ENCODE data around the gene COQ9. TPM values are rescaled to one million over a fixed set of nuclear protein-coding genes. Genes with fewer than 3 reads are reported as not detected.

The COQ9 gene
- total RNA-seq, 1 experiment from 2014 or later, result 77.7 TPM

DNA sequence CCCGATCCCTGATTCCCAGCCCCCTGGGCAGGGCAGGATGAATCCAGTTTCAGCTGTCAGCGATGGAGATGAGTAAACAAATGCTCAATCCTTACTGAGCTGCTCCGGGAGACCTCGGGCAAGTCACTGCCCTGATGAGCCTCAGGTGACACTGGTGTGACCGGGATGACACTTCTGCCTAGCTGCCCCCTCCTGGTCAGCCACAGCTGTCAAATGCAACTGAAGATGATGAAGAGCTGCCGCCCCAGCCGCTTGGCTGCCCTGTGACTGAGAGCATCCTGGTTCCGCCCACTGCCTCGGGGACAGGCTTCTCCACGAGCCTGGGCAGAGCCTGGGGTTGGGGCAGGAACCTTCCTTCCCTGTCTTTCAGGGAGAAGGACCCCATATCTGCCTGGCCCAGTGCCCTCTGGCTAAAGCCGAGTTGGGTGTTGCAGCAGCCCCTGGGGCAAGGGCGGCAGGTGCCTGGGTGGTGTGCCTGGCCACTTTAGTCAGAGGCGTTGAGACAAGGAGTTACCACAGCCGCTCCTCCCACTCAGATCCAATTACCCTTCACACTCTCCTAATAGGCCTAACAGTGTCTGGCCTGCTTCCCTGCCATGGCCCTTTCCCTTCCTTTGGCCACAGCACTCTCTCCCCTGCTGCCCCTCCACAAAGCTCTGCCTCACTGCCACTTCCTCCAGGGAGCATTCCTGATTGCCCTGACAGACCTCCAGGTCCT is 37.2 kb upstream of the COQ9 start:
- intact Hi-C loops (cut with micrococcal nuclease; ENCODE audit: unreplicated experiment), result loop anchor here (10.0 kb wide), 1 partner anchor 225 kb away; the partner anchor contains the start of genes PSME3IP1 and RSPRY1
- BruUV-seq (replicated peaks), result no TSS peak
- H3K4me3 Mint-ChIP-seq (ENCODE audit: low read depth, unreplicated experiment), result no peak overlapping the region
- CTCF ChIA-PET, result interaction anchor here (0.6 to 1.2 kb wide), 2 partner anchors 81 to 106 kb away, joined by 3 to 4 read pairs; no protein-coding TSS in a partner anchor
- peaks cover 8% of the 10 kb centered on the region for H3K27me3 Mint-ChIP-seq (ENCODE audit: unreplicated experiment)
- H3K4me1 Mint-ChIP-seq (ENCODE audit: low read depth, unreplicated experiment), result peaks cover 26% of the 10 kb centered on the region
- DNase-seq, result no peak
- no peaks in the 10 kb centered on the region for H3K36me3 Mint-ChIP-seq (ENCODE audit: insufficient read depth, unreplicated experiment)
- no peaks in the 10 kb centered on the region for H3K9me3 Mint-ChIP-seq (ENCODE audit: low read depth, unreplicated experiment)
- H3K27ac Mint-ChIP-seq (ENCODE audit: unreplicated experiment), result no peak overlapping the region
- TF ChIP-seq, protein P1, sequence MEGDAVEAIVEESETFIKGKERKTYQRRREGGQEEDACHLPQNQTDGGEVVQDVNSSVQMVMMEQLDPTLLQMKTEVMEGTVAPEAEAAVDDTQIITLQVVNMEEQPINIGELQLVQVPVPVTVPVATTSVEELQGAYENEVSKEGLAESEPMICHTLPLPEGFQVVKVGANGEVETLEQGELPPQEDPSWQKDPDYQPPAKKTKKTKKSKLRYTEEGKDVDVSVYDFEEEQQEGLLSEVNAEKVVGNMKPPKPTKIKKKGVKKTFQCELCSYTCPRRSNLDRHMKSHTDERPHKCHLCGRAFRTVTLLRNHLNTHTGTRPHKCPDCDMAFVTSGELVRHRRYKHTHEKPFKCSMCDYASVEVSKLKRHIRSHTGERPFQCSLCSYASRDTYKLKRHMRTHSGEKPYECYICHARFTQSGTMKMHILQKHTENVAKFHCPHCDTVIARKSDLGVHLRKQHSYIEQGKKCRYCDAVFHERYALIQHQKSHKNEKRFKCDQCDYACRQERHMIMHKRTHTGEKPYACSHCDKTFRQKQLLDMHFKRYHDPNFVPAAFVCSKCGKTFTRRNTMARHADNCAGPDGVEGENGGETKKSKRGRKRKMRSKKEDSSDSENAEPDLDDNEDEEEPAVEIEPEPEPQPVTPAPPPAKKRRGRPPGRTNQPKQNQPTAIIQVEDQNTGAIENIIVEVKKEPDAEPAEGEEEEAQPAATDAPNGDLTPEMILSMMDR (IDR thresholded peaks at IDR 0.05; ENCODE audit: unreplicated experiment), result no peak

DNA sequence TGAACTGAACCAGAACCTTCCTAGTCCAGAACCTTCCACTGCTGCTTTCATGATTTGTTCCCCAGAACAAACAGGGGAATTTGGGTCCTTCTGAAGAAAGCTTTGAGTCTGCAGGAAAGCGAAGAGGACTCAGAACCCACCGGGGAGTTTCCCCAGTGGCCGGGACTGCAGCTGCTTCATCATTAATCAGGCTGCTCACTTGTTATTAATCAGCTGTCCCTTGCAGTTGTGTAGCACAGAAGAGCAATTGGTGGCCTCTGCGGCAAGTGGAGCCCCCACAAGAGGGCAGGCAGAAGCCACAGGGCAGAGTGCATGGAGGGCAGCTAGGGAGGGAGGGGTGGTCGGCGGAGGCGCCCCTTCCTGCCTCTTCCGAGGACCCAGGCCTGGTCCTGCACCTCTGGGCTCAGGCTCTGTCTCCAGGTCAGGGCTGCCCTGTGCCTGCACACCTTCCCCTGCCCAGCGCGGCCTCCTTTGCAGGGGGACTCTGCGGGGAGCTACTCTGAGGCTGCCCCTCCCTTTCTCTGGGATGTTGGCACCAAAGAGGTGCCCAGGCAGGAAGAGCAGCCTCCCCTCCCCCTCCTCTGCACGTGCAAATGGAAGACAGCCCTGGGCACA is 35.8 kb upstream of the COQ9 start:
- H3K36me3 Mint-ChIP-seq (ENCODE audit: insufficient read depth, unreplicated experiment), result no peaks in the 10 kb centered on the region
- no peak overlapping the region for H3K4me3 Mint-ChIP-seq (ENCODE audit: low read depth, unreplicated experiment)
- TF ChIP-seq, protein P1 (IDR thresholded peaks at IDR 0.05; ENCODE audit: unreplicated experiment), result no peak
- no peak for DNase-seq
- H3K4me1 Mint-ChIP-seq (ENCODE audit: low read depth, unreplicated experiment), result peaks cover 20% of the 10 kb centered on the region
- no peak overlapping the region for H3K27ac Mint-ChIP-seq (ENCODE audit: unreplicated experiment)
- no peaks in the 10 kb centered on the region for H3K9me3 Mint-ChIP-seq (ENCODE audit: low read depth, unreplicated experiment)
- CTCF ChIA-PET, result interaction anchor here (0.5 kb wide), 1 partner anchor 119 kb away, joined by 3 read pairs; no protein-coding TSS in a partner anchor
- no TSS peak for BruUV-seq (replicated peaks)
- intact Hi-C loops (cut with micrococcal nuclease; ENCODE audit: unreplicated experiment), result loop anchor here (10.0 kb wide), 1 partner anchor 227 kb away; the partner anchor contains the start of genes PSME3IP1 and RSPRY1
- no peaks in the 10 kb centered on the region for H3K27me3 Mint-ChIP-seq (ENCODE audit: unreplicated experiment)

- no TSS peak for BruUV-seq (replicated peaks)
- Mint-ChIP-seq H3K4me3 (ENCODE audit: low read depth, unreplicated experiment) (no peak overlapping the region), H3K4me1 (ENCODE audit: low read depth, unreplicated experiment) (peaks cover 31% of the 10 kb centered on the region), H3K27ac (ENCODE audit: unreplicated experiment) (no peak overlapping the region), H3K9me3 (ENCODE audit: low read depth, unreplicated experiment) (no peaks in the 10 kb centered on the region), H3K36me3 (ENCODE audit: insufficient read depth, unreplicated experiment) (peaks cover 6% of the 10 kb centered on the region), H3K27me3 (ENCODE audit: unreplicated experiment) (no peaks in the 10 kb centered on the region)
- TF ChIP-seq, protein P1 (IDR thresholded peaks at IDR 0.05; ENCODE audit: unreplicated experiment), result no peak
- DNase-seq, result no peak
- intact Hi-C loops (cut with micrococcal nuclease; ENCODE audit: unreplicated experiment), result loop anchor here (10.0 kb wide), 1 partner anchor 228 kb away; the partner anchor contains the start of genes PSME3IP1 and RSPRY1
- CTCF ChIA-PET, result no interaction called here
These were observed 34.7 kb upstream of the COQ9 start for GRCh38 chr16:57412584-57412983.

GRCh38 chr16:57413301-57413730 is 34.0 kb upstream of the COQ9 start:
- H3K27ac Mint-ChIP-seq (ENCODE audit: unreplicated experiment), result no peak overlapping the region
- peaks cover 39% of the 10 kb centered on the region for H3K4me1 Mint-ChIP-seq (ENCODE audit: low read depth, unreplicated experiment)
- no peaks in the 10 kb centered on the region for H3K9me3 Mint-ChIP-seq (ENCODE audit: low read depth, unreplicated experiment)
- intact Hi-C loops (cut with micrococcal nuclease; ENCODE audit: unreplicated experiment), result loop anchor here (10.0 kb wide), 1 partner anchor 229 kb away; the partner anchor contains the start of genes PSME3IP1 and RSPRY1
- CTCF ChIA-PET, result no interaction called here
- no peaks in the 10 kb centered on the region for H3K27me3 Mint-ChIP-seq (ENCODE audit: unreplicated experiment)
- BruUV-seq (replicated peaks), result no TSS peak
- H3K4me3 Mint-ChIP-seq (ENCODE audit: low read depth, unreplicated experiment), result no peak overlapping the region
- H3K36me3 Mint-ChIP-seq (ENCODE audit: insufficient read depth, unreplicated experiment), result peaks cover 6% of the 10 kb centered on the region
- DNase-seq, result no peak
- TF ChIP-seq, protein P1 (IDR thresholded peaks at IDR 0.05; ENCODE audit: unreplicated experiment), result no peak
